ENCODE results near the gene IL2. TPM values are rescaled to one million over a fixed set of nuclear protein-coding genes. Genes with fewer than 3 reads are reported as not detected.

IL2 gene
- total RNA-seq, 1 donor from 2014 or later: not detected

DNA sequence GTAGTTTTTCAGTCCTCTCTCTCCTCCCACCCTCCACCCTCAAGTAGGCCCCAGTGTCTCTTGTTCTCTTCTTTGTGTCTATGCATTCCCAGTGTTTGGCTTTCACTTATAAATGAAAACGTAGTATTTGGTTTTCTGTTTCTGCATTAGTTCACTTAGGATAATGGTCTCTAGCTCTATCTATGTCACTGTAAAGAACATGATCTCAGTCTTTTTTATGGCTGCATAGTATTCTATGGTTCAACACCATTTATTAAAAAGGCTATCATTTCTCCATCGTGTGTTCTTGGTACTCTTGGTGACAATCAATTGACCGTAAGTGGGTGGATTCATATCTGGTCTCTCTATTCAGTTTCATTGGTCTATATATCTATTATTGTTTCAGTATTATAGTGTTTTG is 18.7 kb upstream of the IL2 start:
- no peak overlapping the region for H3K4me3 ChIP-seq (ENCODE audit: low read depth, low read length)
- no peaks in the 10 kb centered on the region for H3K36me3 ChIP-seq (ENCODE audit: control insufficient read depth, insufficient read depth, low read length)
- FAIRE-seq (no peak), DNase-seq (ENCODE audit: low read depth) (no peak)
- H3K27me3 ChIP-seq (ENCODE audit: control insufficient read depth, insufficient read depth, low read length): no peaks in the 10 kb centered on the region
- no peak for TF ChIP-seq CTCF (IDR thresholded peaks at IDR 0.05; ENCODE audit: insufficient read depth, low read length, severe bottlenecking)

DNA sequence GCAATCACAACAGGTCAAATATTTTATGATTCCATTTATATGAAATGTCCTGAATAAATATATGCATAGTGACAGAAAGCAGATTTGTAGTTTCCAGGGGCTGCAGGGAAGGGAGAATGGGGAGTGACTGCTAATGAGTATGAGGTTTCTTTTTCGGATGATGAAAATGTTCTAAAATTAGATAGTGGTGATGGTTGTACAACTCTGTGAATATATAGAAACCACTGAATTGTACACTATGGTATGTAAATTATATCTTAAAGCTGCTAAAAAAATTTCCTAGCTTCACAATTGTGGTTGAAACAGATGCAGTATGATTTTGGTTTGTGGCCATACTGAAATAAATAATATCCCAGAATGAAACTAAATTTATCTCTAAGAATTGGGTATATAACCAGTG is 12.9 kb upstream of the IL2 start:
- DNase-seq (ENCODE audit: low read depth) (no peak), FAIRE-seq (no peak)
- H3K27me3 ChIP-seq (ENCODE audit: control insufficient read depth, insufficient read depth, low read length): no peaks in the 10 kb centered on the region
- no peaks in the 10 kb centered on the region for H3K36me3 ChIP-seq (ENCODE audit: control insufficient read depth, insufficient read depth, low read length)
- H3K4me3 ChIP-seq (ENCODE audit: low read depth, low read length): no peak overlapping the region
- TF ChIP-seq CTCF (IDR thresholded peaks at IDR 0.05; ENCODE audit: insufficient read depth, low read length, severe bottlenecking): no peak

GRCh38 chr4:122458625-122459024 is 2.1 kb upstream of the IL2 start:
- TF ChIP-seq CTCF (IDR thresholded peaks at IDR 0.05; ENCODE audit: insufficient read depth, low read length, severe bottlenecking): no peak
- Histone ChIP-seq H3K4me3 (ENCODE audit: low read depth, low read length) (peak overlapping the region; percentile 18), H3K27me3 (ENCODE audit: control insufficient read depth, insufficient read depth, low read length) (no peaks in the 10 kb centered on the region), H3K36me3 (ENCODE audit: control insufficient read depth, insufficient read depth, low read length) (no peaks in the 10 kb centered on the region)
- peak; percentile 63 for DNase-seq (ENCODE audit: low read depth)
- FAIRE-seq: no peak

GRCh38 chr4:122453384-122453995 is 3.0 kb downstream of the IL2 start:
- no peak for DNase-seq (ENCODE audit: low read depth)

DNA sequence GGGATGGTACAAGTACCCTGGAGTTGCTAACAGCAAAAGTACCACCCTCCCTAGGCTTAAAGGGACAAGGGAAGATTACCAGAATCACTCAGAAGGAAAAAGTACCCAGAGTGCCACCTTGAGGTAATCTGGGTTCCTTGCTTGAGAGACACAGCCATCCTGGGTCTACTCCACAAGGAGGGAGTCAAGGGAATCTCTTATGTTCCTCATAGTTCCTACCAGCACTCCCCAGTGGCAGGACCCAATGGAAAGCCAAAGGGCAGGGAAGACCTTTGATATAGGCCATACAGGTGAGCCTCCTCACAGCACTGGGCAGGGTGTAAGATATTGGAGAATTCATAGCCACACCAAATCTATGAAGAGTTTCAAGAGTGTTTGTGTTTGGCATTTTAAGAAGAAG is 5.7 kb downstream of the IL2 start:
- H3K4me3 ChIP-seq (ENCODE audit: low read depth, low read length): no peak overlapping the region
- TF ChIP-seq CTCF (IDR thresholded peaks at IDR 0.05; ENCODE audit: insufficient read depth, low read length, severe bottlenecking): peak; percentile 48
- no peaks in the 10 kb centered on the region for H3K27me3 ChIP-seq (ENCODE audit: control insufficient read depth, insufficient read depth, low read length)
- DNase-seq (ENCODE audit: low read depth) (peak; percentile 32), FAIRE-seq (no peak)
- H3K36me3 ChIP-seq (ENCODE audit: control insufficient read depth, insufficient read depth, low read length): no peaks in the 10 kb centered on the region

More at GRCh38 chr4:122453384-122453995, 3.0 kb downstream of the IL2 start:
- Histone ChIP-seq H3K27me3 (ENCODE audit: control insufficient read depth, insufficient read depth, low read length) (no peaks in the 10 kb centered on the region), H3K36me3 (ENCODE audit: control insufficient read depth, insufficient read depth, low read length) (no peaks in the 10 kb centered on the region), H3K4me3 (ENCODE audit: low read depth, low read length) (no peak overlapping the region)
- TF ChIP-seq CTCF (IDR thresholded peaks at IDR 0.05; ENCODE audit: insufficient read depth, low read length, severe bottlenecking): no peak
- no peak for FAIRE-seq

GRCh38 chr4:122434285-122434684 is 22.2 kb downstream of the IL2 start:
- FAIRE-seq (no peak), DNase-seq (ENCODE audit: low read depth) (no peak)
- no peaks in the 10 kb centered on the region for H3K27me3 ChIP-seq (ENCODE audit: control insufficient read depth, insufficient read depth, low read length)
- no peak for TF ChIP-seq CTCF (IDR thresholded peaks at IDR 0.05; ENCODE audit: insufficient read depth, low read length, severe bottlenecking)
- H3K4me3 ChIP-seq (ENCODE audit: low read depth, low read length): no peak overlapping the region
- no peaks in the 10 kb centered on the region for H3K36me3 ChIP-seq (ENCODE audit: control insufficient read depth, insufficient read depth, low read length)

Measured in bronchial epithelial cell (primary cell).